NCI-H1694 (cell line): Measurements from ENCODE around the gene ALKBH2.

ENCODE experiments used
- DNase-seq: peaks from one replicate; lab custom pipeline; 2025; lab: John Stamatoyannopoulos, UW

The ALKBH2 gene

GRCh38 chr12:109113661-109114321 is 20.5 kb upstream of the ALKBH2 start:
- no peak for DNase-seq

DNA sequence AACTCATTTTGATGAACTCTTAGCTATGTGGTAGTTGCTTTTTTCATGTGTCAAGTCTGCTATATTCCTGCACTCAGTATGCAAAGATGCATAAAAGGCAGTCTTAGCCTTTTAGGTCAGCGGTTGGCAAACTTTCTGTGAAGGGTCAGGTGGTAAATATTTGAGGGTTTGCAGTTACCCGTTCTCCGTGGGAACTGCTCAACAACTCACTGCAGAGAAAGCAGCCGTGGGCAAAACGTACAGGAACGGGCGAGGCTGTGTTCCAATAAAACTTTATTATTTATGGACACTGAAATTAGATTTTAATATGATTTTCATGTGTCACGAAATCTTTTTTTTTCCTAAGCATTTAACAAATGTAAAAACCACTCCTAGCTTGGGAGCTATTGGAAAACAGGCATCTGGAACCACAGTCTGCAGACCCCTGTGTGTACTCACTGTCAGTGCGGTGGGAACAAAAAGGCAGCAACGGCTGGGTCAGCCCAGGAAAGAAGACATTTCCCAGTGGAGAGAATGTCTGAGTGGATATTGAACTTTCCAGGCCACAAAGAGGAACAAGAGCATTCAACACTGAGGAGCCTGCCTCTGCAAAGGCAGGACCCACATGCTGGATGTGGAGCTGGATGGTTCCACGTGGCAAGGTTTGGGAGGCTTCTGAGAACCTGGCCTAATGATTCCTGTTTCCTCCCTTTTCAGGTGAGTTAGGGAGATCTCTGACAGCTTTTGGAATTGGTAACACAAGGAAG is 19.6 kb upstream of the ALKBH2 start:
- DNase-seq = no peak

GRCh38 chr12:109110988-109111495 is 17.8 kb upstream of the ALKBH2 start:
- no peak for DNase-seq

DNA sequence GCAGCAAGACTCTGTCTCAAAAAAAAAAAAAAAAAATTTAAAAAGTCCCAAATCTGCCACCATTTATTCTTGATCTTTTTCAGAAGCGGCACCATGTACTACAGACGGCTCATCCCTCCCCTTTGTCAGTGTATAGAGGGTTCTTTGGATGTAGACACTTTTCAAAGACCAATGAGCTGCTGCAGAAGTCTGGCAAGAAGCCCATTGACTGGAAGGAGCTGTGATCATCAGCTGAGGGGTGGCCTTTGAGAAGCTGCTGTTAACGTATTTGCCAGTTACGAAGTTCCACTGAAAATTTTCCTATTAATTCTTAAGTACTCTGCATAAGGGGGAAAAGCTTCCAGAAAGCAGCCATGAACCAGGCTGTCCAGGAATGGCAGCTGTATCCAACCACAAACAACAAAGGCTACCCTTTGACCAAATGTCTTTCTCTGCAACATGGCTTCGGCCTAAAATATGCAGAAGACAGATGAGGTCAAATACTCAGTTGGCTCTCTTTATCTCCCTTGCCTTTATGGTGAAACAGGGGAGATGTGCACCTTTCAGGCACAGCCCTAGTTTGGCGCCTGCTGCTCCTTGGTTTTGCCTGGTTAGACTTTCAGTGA is 16.6 kb upstream of the ALKBH2 start:
- DNase-seq = no peak

- no peak for DNase-seq
Observed at GRCh38 chr12:109105176-109105575, 11.9 kb upstream of the ALKBH2 start.

GRCh38 chr12:109102491-109102890 is 9.2 kb upstream of the ALKBH2 start:
- no peak for DNase-seq

DNA sequence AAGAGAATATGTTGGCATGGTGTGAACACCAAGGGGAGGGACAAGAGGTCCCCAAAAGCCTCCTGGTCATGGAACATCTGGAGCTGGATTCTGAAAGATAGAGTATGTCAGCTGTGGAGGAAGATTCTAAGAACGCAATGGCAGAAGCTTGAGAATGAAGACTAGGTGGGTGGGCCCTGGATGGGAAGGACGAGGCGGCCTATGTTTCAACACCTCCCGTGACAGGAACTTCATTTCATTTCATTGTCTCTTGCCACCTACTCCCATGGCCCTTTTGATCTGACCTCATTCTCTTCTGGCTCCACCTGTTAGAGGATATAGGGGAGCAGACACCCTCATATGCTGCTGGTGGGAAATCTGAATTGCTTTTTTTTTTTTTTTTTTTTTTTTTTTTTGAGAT is 7.5 kb upstream of the ALKBH2 start:
- DNase-seq = no peak

- no peak for DNase-seq
Observed at GRCh38 chr12:109099431-109100020, 6.3 kb upstream of the ALKBH2 start.

DNA sequence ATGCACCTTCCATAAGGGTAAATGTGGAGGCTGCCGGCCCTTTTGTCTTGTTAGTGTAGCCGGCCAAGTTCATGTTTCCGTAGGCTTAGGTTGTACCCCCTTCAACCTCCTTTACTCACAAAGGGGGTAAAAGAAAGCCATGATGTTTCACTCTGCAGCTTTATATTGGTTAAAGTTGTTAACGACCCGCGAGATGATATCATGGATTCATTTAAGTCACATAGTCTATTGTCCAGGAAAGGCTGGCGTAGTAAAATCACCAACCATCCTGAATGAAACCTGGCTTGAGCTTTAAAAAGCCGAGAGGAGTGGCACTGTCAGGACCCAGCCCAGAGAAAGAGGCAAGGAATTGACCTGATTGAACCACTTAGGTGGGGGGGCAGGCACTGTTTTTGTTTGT is 5.4 kb upstream of the ALKBH2 start:
- DNase-seq = no peak

GRCh38 chr12:109098183-109098604 is 4.9 kb upstream of the ALKBH2 start:
- no peak for DNase-seq

GRCh38 chr12:109097435-109098182 is 4.3 kb upstream of the ALKBH2 start, which contains the start of gene UNG:
TSS of gene UNG (plus strand) at chr12:109097597. CDS start at chr12:109097680, 83 bp downstream.
- DNase-seq = peak; percentile 87

GRCh38 chr12:109097140-109097434 is 3.8 kb upstream of the ALKBH2 start:
- DNase-seq = no peak

DNA sequence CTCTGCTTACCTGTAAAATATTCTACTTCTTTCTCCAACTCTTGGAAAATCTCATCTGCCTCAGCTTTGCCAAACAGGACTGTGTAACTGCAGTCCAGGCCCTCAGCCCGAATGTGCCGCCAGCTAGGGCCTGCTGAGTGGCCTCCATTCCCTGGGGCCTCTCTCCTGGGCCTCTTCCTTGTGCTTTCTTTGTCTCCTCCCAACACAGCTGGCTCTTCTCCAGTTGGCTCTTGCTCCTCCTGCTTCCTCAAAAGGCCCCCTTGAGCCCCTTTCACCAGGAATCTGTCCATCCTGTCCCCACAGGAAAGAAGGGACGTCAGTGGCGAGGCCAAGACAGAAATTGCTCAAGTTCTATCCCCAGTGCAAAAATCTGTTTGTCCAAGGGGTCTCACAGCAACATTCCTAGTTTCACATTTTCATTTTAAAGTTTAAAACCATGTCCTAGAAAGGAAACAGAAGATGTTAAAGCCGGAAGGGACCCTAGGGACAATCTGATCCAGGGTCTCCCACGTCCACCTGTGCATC is 713 bp downstream of the ALKBH2 start:
- no peak for DNase-seq

GRCh38 chr12:109089683-109090082 is 3.6 kb downstream of the ALKBH2 start:
- DNase-seq = no peak

GRCh38 chr12:109088818-109089217 is 4.5 kb downstream of the ALKBH2 start:
- no peak for DNase-seq

GRCh38 chr12:109087250-109087649 is 6.0 kb downstream of the ALKBH2 start:
- no peak for DNase-seq

GRCh38 chr12:109085590-109085989 is 7.7 kb downstream of the ALKBH2 start:
- no peak for DNase-seq

DNA sequence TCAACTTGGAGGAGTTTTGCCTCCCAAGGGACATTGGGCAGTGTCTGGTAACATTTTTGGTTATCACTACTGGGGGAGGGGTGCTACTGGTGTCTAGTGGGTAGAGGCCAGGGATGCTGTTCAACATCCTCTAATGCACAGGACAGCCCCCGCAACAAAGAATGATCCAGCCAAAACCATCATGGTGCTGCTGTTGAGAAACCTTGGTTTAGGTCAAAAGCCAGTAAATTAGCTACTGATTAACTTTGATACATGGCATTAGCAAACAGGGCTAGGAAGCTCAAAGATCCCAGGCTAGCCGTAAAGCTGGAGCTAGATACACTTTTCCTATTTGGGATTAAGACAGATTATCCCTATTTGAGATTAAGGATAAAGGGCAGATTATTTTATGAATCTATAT is 8.8 kb downstream of the ALKBH2 start:
- no peak for DNase-seq

GRCh38 chr12:109082751-109083150 is 10.5 kb downstream of the ALKBH2 start:
- no peak for DNase-seq

GRCh38 chr12:109074866-109075265 is 18.4 kb downstream of the ALKBH2 start:
- no peak for DNase-seq

- no peak for DNase-seq
Observed at GRCh38 chr12:109069307-109070271, 23.7 kb downstream of the ALKBH2 start.
